GM19035 (cell line): Measurements from ENCODE around the gene ITGB5.

Experiments used
- ATAC-seq: cut with Tn5 transposase; IDR thresholded peaks from one replicate; pipeline ENCODE4 v1.9.1; 2021; ENCODE audit not compliant: unreplicated experiment

Gene ITGB5

GRCh38 chr3:124773351-124774326 lies 113.5 kb downstream of the ITGB5 start:
- ATAC-seq = no peak

- ATAC-seq = no peak
Measured at GRCh38 chr3:124772081-124772831, 114.9 kb downstream of the ITGB5 start.

GRCh38 chr3:124771083-124771445 lies 116.1 kb downstream of the ITGB5 start:
- ATAC-seq = no peak

GRCh38 chr3:124770336-124771082 lies 116.7 kb downstream of the ITGB5 start:
- no peak for ATAC-seq

GRCh38 chr3:124769462-124769861 lies 117.7 kb downstream of the ITGB5 start:
- no peak for ATAC-seq

GRCh38 chr3:124768812-124769211 lies 118.4 kb downstream of the ITGB5 start:
- ATAC-seq = peak; percentile 49

GRCh38 chr3:124767691-124768090 lies 119.5 kb downstream of the ITGB5 start:
- ATAC-seq = no peak

- ATAC-seq = no peak
Measured at GRCh38 chr3:124767264-124767663, 119.9 kb downstream of the ITGB5 start.

GRCh38 chr3:124766113-124767095 lies 120.8 kb downstream of the ITGB5 start:
- ATAC-seq = no peak

- no peak for ATAC-seq
Measured at GRCh38 chr3:124765197-124765840, 121.8 kb downstream of the ITGB5 start.

- ATAC-seq = no peak
Measured at GRCh38 chr3:124764746-124765145, 122.4 kb downstream of the ITGB5 start.

- ATAC-seq = no peak
Measured at GRCh38 chr3:124763644-124764358, 123.4 kb downstream of the ITGB5 start.

- no peak for ATAC-seq
Measured at GRCh38 chr3:124763206-124763605, 124.0 kb downstream of the ITGB5 start.

- no peak for ATAC-seq
Measured at GRCh38 chr3:124762661-124763011, 124.5 kb downstream of the ITGB5 start.

- no peak for ATAC-seq
Measured at GRCh38 chr3:124761935-124762660, 125.1 kb downstream of the ITGB5 start.

- ATAC-seq = no peak
Measured at GRCh38 chr3:124761250-124761796, 125.8 kb downstream of the ITGB5 start.

GRCh38 chr3:124760601-124761000 lies 126.6 kb downstream of the ITGB5 start:
- no peak for ATAC-seq
